ENCODE measurements around the gene CTBP1.

Gene CTBP1

DNA sequence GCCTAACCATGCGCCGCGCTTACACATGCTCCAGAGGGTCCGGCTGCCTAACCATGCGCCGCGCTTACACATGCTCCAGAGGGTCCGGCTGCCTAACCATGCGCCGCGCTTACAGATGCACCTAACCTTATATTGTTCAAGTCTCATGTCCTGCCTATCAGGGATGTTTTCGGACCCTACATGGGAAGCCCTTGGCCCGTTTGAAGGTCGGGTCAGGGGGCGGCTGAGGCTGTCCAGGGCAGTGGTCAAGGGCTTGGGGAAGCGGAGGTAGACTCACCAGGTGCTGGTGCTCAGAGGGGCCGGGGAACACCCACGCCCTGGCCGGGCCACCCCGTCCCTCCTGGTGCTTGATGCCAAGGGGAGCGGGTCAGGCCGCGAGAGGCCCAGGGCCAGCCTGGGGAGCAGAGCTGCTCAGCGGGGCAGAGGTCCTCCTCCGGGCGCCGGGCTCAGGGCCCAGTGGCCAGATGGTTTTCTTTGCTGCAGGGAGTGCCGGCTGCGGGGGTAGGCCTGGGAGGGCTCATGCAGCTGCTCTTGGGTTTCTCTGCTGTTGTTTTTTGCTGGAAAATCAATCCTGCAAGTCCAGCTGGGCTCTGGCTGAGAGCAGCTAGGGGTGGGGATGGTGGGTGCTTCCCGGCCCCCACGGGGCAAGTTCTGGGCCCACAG lies 41.2 kb downstream of the CTBP1 start:
- peak; percentile 65 to 90 (median 81) for DNase-seq
- intact Hi-C loops (cut with DNase I): no loop called here

DNA sequence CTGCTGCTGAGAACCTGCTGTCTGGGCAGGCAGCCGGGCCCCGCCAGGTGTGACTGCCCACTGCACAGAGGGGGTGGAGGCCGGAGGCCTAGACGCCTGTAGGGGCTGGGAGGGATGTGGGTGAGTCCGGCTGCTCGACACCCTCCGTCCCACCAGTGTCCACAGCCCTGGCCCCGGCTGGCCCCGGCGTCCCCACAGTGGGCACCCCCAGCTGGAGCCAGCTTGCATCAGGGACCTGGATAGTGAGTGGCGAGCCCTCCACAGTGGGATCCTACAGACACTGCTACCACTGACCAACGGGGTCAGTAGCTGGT lies 41.8 kb downstream of the CTBP1 start:
- DNase-seq: peak in 9 of 42 donors; percentile 0 to 28 (median 5)
- intact Hi-C loops (cut with DNase I): no loop called here

DNA sequence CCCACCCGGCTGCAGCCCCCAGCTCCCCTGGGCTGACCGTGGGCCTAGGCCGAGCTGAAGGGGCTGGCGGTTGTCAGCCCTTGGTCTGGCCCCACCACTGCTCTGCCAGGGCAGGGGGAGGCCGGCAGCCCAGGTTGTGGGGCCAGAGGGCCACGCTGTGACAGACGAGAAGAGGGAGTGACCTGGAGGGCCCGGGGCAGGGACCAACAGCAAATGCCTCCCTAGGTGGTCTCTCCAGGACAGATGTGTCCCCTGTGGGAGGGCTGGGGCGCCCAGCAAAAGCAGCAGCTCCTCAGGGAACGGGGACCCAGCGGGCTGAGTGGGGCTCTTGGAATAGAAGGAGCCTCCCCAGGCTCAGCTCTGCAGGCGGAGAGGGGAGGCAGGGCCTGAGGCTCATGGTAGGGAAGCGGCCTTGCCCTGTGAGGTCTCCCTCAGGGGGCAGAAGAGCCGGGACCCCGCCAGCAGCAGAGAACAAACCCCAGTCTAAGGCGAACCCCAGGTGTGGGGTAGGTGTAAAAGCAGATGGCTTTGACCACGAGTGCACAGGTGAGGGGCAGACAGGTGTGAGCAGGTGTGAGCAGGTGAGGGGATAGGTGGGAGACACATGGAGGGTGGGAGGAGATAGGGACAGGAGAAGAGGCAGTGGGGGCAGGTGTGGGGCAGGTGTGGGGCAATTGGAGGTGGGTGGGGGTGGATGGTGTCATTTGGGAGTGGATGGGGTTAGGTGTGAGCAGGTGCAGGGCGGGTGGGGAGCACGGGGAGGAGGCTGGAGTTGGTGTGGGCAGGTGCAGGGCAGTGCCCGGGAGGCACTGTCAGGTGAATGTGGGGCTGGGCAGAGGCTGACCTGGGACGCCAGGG lies 42.4 kb downstream of the CTBP1 start:
- peak in 11 of 42 donors; percentile 1 to 26 (median 7) for DNase-seq
- intact Hi-C loops (cut with DNase I): no loop called here

DNA sequence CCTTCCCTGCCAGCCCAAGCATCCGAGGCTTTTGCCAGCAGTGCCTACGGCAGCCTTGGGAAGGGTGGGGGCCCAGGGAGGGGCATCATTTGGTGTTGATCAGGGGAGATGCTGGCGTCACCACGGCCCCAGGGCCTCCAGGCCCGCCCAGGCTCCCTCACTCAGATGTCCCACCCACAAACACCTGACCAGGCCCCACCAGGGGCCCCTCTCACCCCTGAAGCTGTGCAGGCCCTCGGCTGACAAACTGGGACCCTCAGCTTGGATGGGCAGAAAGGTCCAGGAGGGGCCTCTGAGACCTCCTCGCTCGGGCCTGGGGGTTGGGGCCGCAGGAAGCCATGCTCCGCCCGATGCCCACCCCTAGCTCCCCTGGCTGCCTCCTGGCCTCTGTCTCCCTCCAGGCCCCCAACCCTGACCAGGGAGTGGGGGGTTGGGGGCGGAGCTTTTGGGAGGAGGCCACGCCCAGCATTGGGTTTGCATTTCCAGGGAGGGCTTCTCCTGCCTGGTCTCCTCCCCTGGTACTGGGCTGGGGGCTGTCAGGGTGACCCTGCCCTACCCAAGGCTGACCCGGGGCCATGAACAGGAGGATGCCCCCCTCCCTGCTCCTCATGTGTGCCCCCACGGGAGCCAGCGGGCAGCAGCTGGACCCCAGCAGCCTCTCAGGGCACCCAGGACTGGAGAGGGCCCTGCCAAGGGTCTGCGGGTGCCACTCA lies 43.2 kb downstream of the CTBP1 start:
- intact Hi-C loops (cut with DNase I): no loop called here
- DNase-seq: peak in 19 of 42 donors; percentile 0 to 32 (median 7)

DNA sequence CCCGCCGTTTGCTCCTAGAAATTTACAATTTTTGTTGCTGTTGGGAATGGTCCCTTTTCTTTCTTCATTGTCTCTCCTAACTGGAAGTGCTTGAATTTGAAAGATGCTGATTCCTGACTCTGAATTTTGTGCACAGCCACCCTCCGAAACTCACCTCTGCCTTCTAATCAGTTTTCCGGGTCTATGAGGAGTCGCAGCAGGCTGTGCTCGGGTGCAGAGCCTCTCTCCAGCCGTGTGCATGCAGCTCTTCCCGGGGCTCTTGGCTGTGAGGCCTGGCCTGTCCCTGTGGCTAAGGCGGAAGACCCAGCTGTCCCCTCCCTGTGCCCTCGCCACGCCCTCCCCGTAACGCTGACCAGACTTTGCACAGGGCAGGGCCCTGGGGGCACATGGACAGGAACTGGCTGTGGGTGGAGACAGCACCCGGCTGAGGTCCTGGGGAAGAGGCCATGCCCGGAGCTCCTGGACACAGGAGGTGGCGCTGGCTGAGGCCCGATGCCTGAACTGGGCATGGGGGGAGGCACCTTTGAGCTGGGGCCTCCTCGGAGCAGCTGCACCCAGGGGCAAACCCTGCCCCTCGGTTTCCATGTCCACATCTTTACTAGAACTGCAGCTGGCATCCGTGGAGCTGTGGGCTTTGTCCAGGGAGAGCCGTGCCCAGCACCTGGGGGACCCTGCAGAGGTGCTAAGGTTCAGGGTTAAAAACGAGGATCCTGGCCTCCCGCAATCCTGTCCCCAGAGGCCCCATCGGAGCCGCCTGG lies 43.9 kb downstream of the CTBP1 start:
- intact Hi-C loops (cut with DNase I): no loop called here
- DNase-seq: peak in 20 of 42 donors; percentile 1 to 32 (median 8)

GRCh38 chr4:1204286-1204827 lies 44.6 kb downstream of the CTBP1 start:
- intact Hi-C loops (cut with DNase I): no loop called here
- peak in 19 of 42 donors; percentile 2 to 29 (median 8) for DNase-seq

GRCh38 chr4:1203026-1203616 lies 45.8 kb downstream of the CTBP1 start:
- intact Hi-C loops (cut with DNase I): no loop called here
- peak in 13 of 42 donors; percentile 1 to 26 (median 4) for DNase-seq

- DNase-seq: peak in 18 of 42 donors; percentile 1 to 39 (median 7)
- intact Hi-C loops (cut with DNase I): no loop called here
Measured at GRCh38 chr4:1202526-1203011, 46.4 kb downstream of the CTBP1 start.

- intact Hi-C loops (cut with DNase I): no loop called here
- DNase-seq: peak in 22 of 42 donors; percentile 2 to 53 (median 12)
Measured at GRCh38 chr4:1201851-1202525, 46.9 kb downstream of the CTBP1 start.

- DNase-seq: peak in 22 of 42 donors; percentile 3 to 37 (median 11)
- intact Hi-C loops (cut with DNase I): no loop called here
Measured at GRCh38 chr4:1200425-1201035, 48.4 kb downstream of the CTBP1 start.

DNA sequence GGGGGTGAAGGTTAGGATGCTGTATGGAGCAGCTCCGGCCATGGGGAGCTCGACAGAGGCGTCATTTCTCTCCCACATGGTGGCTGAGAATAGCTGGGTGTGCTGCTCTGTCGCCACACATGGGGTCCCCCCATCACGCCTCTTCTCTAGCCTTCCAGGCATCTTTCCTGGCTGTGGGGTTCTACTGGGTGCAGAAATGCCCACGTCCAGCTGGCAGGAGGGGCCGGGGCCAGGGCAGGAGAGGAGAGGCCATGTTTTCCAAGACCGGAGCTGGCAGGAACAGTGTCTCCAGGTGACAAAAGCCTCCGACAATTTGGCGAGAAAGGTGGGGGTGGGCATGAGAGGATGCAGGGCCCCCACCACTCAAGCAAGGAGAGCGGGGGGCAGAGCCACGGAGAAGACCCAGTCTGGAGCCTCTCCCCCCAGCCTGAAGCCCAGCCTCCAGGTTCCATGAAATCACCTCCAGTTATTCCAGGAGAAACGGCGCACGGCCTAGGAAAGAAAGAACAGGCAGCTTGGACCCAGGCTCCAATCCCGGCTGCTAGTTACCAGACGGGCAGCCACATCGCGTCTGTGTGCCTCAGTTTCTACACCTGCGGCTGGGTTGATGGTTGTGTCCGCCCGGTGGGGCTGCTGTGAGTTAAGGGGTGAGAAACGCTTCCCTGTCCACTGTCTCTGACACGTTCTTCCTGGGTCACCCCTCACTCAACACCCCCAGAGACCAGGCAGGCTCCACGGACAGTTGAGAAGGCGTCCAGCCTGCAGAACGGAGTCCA lies 49.2 kb downstream of the CTBP1 start:
- DNase-seq: peak in 22 of 42 donors; percentile 1 to 37 (median 12)
- intact Hi-C loops (cut with DNase I): no loop called here

- peak in 21 of 42 donors; percentile 2 to 28 (median 10) for DNase-seq
- intact Hi-C loops (cut with DNase I): no loop called here
Measured at GRCh38 chr4:1198098-1198844, 50.7 kb downstream of the CTBP1 start.

- intact Hi-C loops (cut with DNase I): no loop called here
Measured at GRCh38 chr4:1196421-1197183, 52.3 kb downstream of the CTBP1 start.

GRCh38 chr4:1195891-1196401 lies 53.0 kb downstream of the CTBP1 start:
- peak in 16 of 42 donors; percentile 0 to 34 (median 7) for DNase-seq
- intact Hi-C loops (cut with DNase I): no loop called here

More at GRCh38 chr4:1196421-1197183, 52.3 kb downstream of the CTBP1 start:
- DNase-seq: peak in 19 of 42 donors; percentile 2 to 29 (median 6)

All from head of caudate nucleus (tissue), 42 donors.